ENCODE results near the gene VIPR1.

The VIPR1 gene

GRCh38 chr3:42531470-42531869 lies 29.0 kb downstream of the VIPR1 start:
- no peak overlapping the region for H3K27ac ChIP-seq
- in situ Hi-C loops (cut with HindIII; ENCODE audit: low pct_ligation_motif_present, low sequenced_read_pairs) = no loop called here
- no peak overlapping the region for H3K4me3 ChIP-seq (ENCODE audit: low read depth, low read length)
- H3K27me3 ChIP-seq (replicated peaks) = no peaks in the 10 kb centered on the region
- no peaks in the 10 kb centered on the region for H3K36me3 ChIP-seq (replicated peaks)
- TF ChIP-seq CTCF (IDR thresholded peaks at IDR 0.05; ENCODE audit: low read depth, low read length, missing control alignments) = no peak
- no peak for DNase-seq

- in situ Hi-C loops (cut with HindIII; ENCODE audit: low pct_ligation_motif_present, low sequenced_read_pairs) = no loop called here
- no peaks in the 10 kb centered on the region for H3K27me3 ChIP-seq (replicated peaks)
- no peak for DNase-seq
- no peak for TF ChIP-seq CTCF (IDR thresholded peaks at IDR 0.05; ENCODE audit: low read depth, low read length, missing control alignments)
- no peaks in the 10 kb centered on the region for H3K36me3 ChIP-seq (replicated peaks)
- no peak overlapping the region for H3K27ac ChIP-seq
- H3K4me3 ChIP-seq (ENCODE audit: low read depth, low read length) = no peak overlapping the region
Observed at GRCh38 chr3:42532229-42532628, 29.8 kb downstream of the VIPR1 start.

GRCh38 chr3:42533161-42533897 lies 30.9 kb downstream of the VIPR1 start:
- Histone ChIP-seq H3K27me3 (replicated peaks) (no peaks in the 10 kb centered on the region), H3K27ac (no peak overlapping the region), H3K36me3 (replicated peaks) (no peaks in the 10 kb centered on the region), H3K4me3 (ENCODE audit: low read depth, low read length) (no peak overlapping the region)
- in situ Hi-C loops (cut with HindIII; ENCODE audit: low pct_ligation_motif_present, low sequenced_read_pairs) = no loop called here
- DNase-seq = no peak
- TF ChIP-seq CTCF (IDR thresholded peaks at IDR 0.05; ENCODE audit: low read depth, low read length, missing control alignments) = no peak

- TF ChIP-seq CTCF (IDR thresholded peaks at IDR 0.05; ENCODE audit: low read depth, low read length, missing control alignments) = peak; percentile 67
- DNase-seq = peak; percentile 29
- in situ Hi-C loops (cut with HindIII; ENCODE audit: low pct_ligation_motif_present, low sequenced_read_pairs) = no loop called here
- Histone ChIP-seq H3K27me3 (replicated peaks) (no peaks in the 10 kb centered on the region), H3K36me3 (replicated peaks) (no peaks in the 10 kb centered on the region), H3K27ac (no peak overlapping the region), H3K4me3 (ENCODE audit: low read depth, low read length) (no peak overlapping the region)
Observed at GRCh38 chr3:42535981-42536784, 33.7 kb downstream of the VIPR1 start.

- in situ Hi-C loops (cut with HindIII; ENCODE audit: low pct_ligation_motif_present, low sequenced_read_pairs) = no loop called here
- H3K27me3 ChIP-seq (replicated peaks) = no peaks in the 10 kb centered on the region
- H3K36me3 ChIP-seq (replicated peaks) = no peaks in the 10 kb centered on the region
- H3K27ac ChIP-seq = no peak overlapping the region
- DNase-seq = no peak
- TF ChIP-seq CTCF (IDR thresholded peaks at IDR 0.05; ENCODE audit: low read depth, low read length, missing control alignments) = no peak
- H3K4me3 ChIP-seq (ENCODE audit: low read depth, low read length) = no peak overlapping the region
Observed at GRCh38 chr3:42537350-42537749, 34.9 kb downstream of the VIPR1 start.

All from brain microvascular endothelial cell (primary cell).